Panc1 (cell line): ENCODE results near the gene SFPQ.

Experiments
- CTCF ChIP-seq: fragments of 450-650 bp; IDR thresholded peaks from 2 replicates; pipeline ENCODE4 v1.5.1; 2017; ENCODE audit warnings: mild to moderate bottlenecking
- POLR2AphosphoS5 ChIP-seq: IDR thresholded peaks from 2 replicates; pipeline ENCODE4 v1.6.1; 2012; ENCODE audit warnings: mild to moderate bottlenecking, low read depth, low read length, moderate library complexity
- REST ChIP-seq, 2 experiments: IDR thresholded peaks; 2 replicates each; pipeline ENCODE4 v1.6.1; 2011 to 2012; ENCODE audit warnings: low read depth in 2 of 2, control low read depth in 1 of 2, low read length in 1 of 2, mild to moderate bottlenecking in 1 of 2, moderate library complexity in 1 of 2; ENCODE audit not compliant: insufficient read depth in 1 of 2

GRCh38 chr1:35222322-35223083 lies 29.6 kb upstream of the SFPQ start:
- TF ChIP-seq CTCF (no peak), REST (IDR thresholded peaks at IDR 0.05; ENCODE audit: insufficient read depth in 1 of 2, low read depth in 2 of 2, low read length in 1 of 2) (no peak), POLR2AphosphoS5 (no peak)
